K562 (cell line): ENCODE measurements around the gene DACT1. TPM values are rescaled to one million over a fixed set of nuclear protein-coding genes. Genes with fewer than 3 reads are reported as not detected.

ENCODE experiments used
- ATAC-seq: fragments of 200-7000 bp; cut with Tn5 transposase; 3 replicates; pipeline ENCODE4 v1.9.1; 2020; ENCODE audit warnings: moderate library complexity
- BruUV-seq: library from RNA; stranded (reverse); fragments of 400-500 nt; replicated peaks from 2 replicates; lab custom pipeline; 2021; lab: Mats Ljungman, UMichigan
- CTCF ChIA-PET: fragments of 300-600 bp; formaldehyde crosslinking; extraction: SDS; loops from one replicate; lab custom pipeline; 2021; ENCODE audit warnings: low intra/inter-chr PET ratio; lab: Yijun Ruan, JAX
- POLR2A ChIA-PET: fragments of 300-600, 350-650 bp; sonication (Branson Sonifier 250); formaldehyde crosslinking; extraction: SDS; loops from one replicate; lab custom pipeline; 2021; ENCODE audit warnings: antibody characterized with exemption, inconsistent platforms; lab: Yijun Ruan, JAX
- DNase-seq, 4 experiments: peaks; one replicate each; pipeline versions ENCODE4 v3.0.0 to v3.0.0-alpha.2; 2011 to 2018; ENCODE audit warnings: low spot score in 3 of 4, mixed read lengths in 3 of 4; ENCODE audit errors: extremely low read depth in 1 of 4
- FAIRE-seq: peaks from 2 replicates; lab custom pipeline; 2011; peaks lifted over from hg19 to GRCh38; lab: Jason Lieb, UNC
- H2AFZ ChIP-seq: 2 replicates; pipeline ENCODE4 v1.6.0; 2011; ENCODE audit warnings: low read depth, low read length, control low read depth, inconsistent platforms
- H3K27ac ChIP-seq: fragments of 200-600 bp; 3 replicates; pipeline ENCODE4 v1.8.0; 2011; ENCODE audit warnings: low read depth, mild to moderate bottlenecking, control low read depth, inconsistent platforms, low read length, moderate library complexity, mixed read lengths; ENCODE audit errors: extremely low read depth
- H3K27me3 ChIP-seq, 2 experiments: fragments of 300-600 bp in 1 of 2; 2 replicates in 1 of 2; 3 replicates in 1 of 2; pipeline versions ENCODE4 v1.6.0 to v1.8.0; 2011; ENCODE audit warnings: inconsistent platforms in 2 of 2, low read length in 2 of 2, mild to moderate bottlenecking in 1 of 2, mixed read lengths in 1 of 2, moderate library complexity in 1 of 2; ENCODE audit not compliant: control insufficient read depth in 2 of 2, insufficient read depth in 2 of 2
- H3K36me3 ChIP-seq: fragments of 300-600 bp; 3 replicates; pipeline ENCODE4 v1.8.0; 2011; ENCODE audit warnings: mild to moderate bottlenecking, low read length, inconsistent platforms; ENCODE audit not compliant: control insufficient read depth, insufficient read depth
- H3K4me1 ChIP-seq, 2 experiments: fragments of 200-600 bp in 1 of 2; replicated peaks in 1 of 2; 2 replicates in 1 of 2; 3 replicates in 1 of 2; pipeline versions ENCODE4 v1.5.1 to v1.8.0; 2011; ENCODE audit warnings: inconsistent platforms in 2 of 2, low read length in 2 of 2, mild to moderate bottlenecking in 1 of 2, mixed read lengths in 1 of 2, moderate library complexity in 1 of 2; ENCODE audit not compliant: control insufficient read depth in 2 of 2, insufficient read depth in 2 of 2
- H3K4me2 ChIP-seq: 2 replicates; pipeline ENCODE4 v1.6.1; 2011; ENCODE audit warnings: low read length, control low read depth, inconsistent platforms, mixed read lengths; ENCODE audit not compliant: insufficient read depth
- H3K4me3 ChIP-seq: fragments of 200-600 bp; sonication (generic), shearing (Covaris generic); 2 replicates; pipeline ENCODE4 v1.5.1; 2016; ENCODE audit warnings: control low read depth, inconsistent platforms
- H3K79me2 ChIP-seq: fragments of 200-600 bp; 3 replicates; pipeline ENCODE4 v1.8.0; 2011; ENCODE audit warnings: low read length, inconsistent platforms; ENCODE audit not compliant: control insufficient read depth, insufficient read depth
- H3K9ac ChIP-seq, 2 experiments: 2 replicates each; pipeline versions ENCODE4 v1.6.0 to v1.6.1; 2011; ENCODE audit warnings: low read depth in 2 of 2, low read length in 2 of 2, control low read depth in 1 of 2, inconsistent platforms in 1 of 2, mild to moderate bottlenecking in 1 of 2, mixed read lengths in 1 of 2; ENCODE audit not compliant: insufficient read depth in 1 of 2
- H3K9me1 ChIP-seq: one replicate; pipeline ENCODE4 v1.6.0; 2011; ENCODE audit warnings: inconsistent platforms, mild to moderate bottlenecking, low read length, moderate library complexity; ENCODE audit not compliant: control insufficient read depth, insufficient read depth
- H3K9me3 ChIP-seq: replicated peaks from 2 replicates; pipeline ENCODE4 v1.5.1; 2011; ENCODE audit warnings: low read depth, low read length, inconsistent platforms; ENCODE audit not compliant: control insufficient read depth, insufficient read depth
- H4K20me1 ChIP-seq: replicated peaks from 2 replicates; pipeline ENCODE4 v1.6.1; 2011; ENCODE audit warnings: low read length, inconsistent platforms, mixed read lengths; ENCODE audit not compliant: control insufficient read depth, insufficient read depth
- CCAR2 ChIP-seq: fragments of 200-400 bp; formaldehyde crosslinking; IDR thresholded peaks from 2 replicates; pipeline ENCODE4 v1.6.1; 2017; ENCODE audit warnings: mild to moderate bottlenecking, low read depth, low read length
- CHD2 ChIP-seq: IDR thresholded peaks from 2 replicates; pipeline ENCODE4 v1.6.1; 2011; ENCODE audit warnings: low read depth, low read length
- ELK3 ChIP-seq: fragments of 450-650 bp; formaldehyde crosslinking; IDR thresholded peaks from 2 replicates; pipeline ENCODE4 v1.4.0; 2020; ENCODE audit warnings: mild to moderate bottlenecking
- HOMEZ ChIP-seq: fragments of 250-450 bp; sonication (Bioruptor Pico); IDR thresholded peaks from 2 replicates; pipeline ENCODE4 v1.4.0; 2020; ENCODE audit warnings: mild to moderate bottlenecking, moderate library complexity
- TCF7L2 ChIP-seq: fragments of 150-350 bp; IDR thresholded peaks from 2 replicates; pipeline ENCODE4 v1.6.1; 2016; ENCODE audit warnings: low read depth, mild to moderate bottlenecking, low read length, moderate library complexity
- WGBS: fragments of 100-300 bp; shearing (Covaris generic); methylation state at CpG from one replicate; pipeline ENCODE4 v1.1.6; 2016; ENCODE audit warnings: low coverage, mixed read lengths; ENCODE audit not compliant: insufficient coverage; ENCODE audit errors: missing lambda C conversion rate; 5-methylcytosine and 5-hydroxymethylcytosine counted together
- in situ Hi-C: fragments of 300-500 bp; cut with MboI; formaldehyde crosslinking; loops from 4 replicates; pipeline ENCODE4 v1.15.0; 2018; ENCODE audit warnings: inconsistent platforms, mixed read lengths
- intact Hi-C: fragments of 100-400 bp; cut with micrococcal nuclease; formaldehyde crosslinking; loops from 2 replicates; pipeline ENCODE4 v1.14.2; 2022
- polyA plus RNA-seq, 8 experiments: library from polyadenylated mRNA; depleted of rRNA in 4 of 8; stranded (reverse) in 5 of 8; unstranded in 3 of 8; fragments of >200 nt; fragmentation: Nextera tagmentation in 2 of 8; fragmentation: Illumina TruSeq in 1 of 8; extraction: Ambion mirVana in 2 of 8; extraction: Trizol in 1 of 8; gene quantifications; 2 replicates each; pipeline versions ENCODE4 v1.2.1 to v1.2.3, GENCODE V29; 2011 to 2014; ENCODE audit warnings: inconsistent platforms in 1 of 8, missing spikeins in 1 of 8
- total RNA-seq, 7 experiments: library from RNA; depleted of rRNA in 6 of 7; stranded (reverse); fragments of >200 nt in 6 of 7; fragmentation: Illumina TruSeq in 2 of 7; extraction: Trizol in 2 of 7; gene quantifications; 2 replicates each; pipeline versions ENCODE4 v1.2.1 to v1.2.3, GENCODE V29; 2011 to 2021; ENCODE audit warnings: low replicate concordance in 1 of 7

The DACT1 gene
- total and polyA plus RNA-seq, 9 of the 15 experiments (the other 6 are each of a cell fraction or from before 2014, with no cell fraction given), result 0.07 to 0.30 (median 0.13) TPM

GRCh38 chr14:58660407-58660806, 22.6 kb downstream of the DACT1 start:
- FAIRE-seq, result no peak
- no peak for TF ChIP-seq HOMEZ (CRISPR knock-in tag)
- no peak for TF ChIP-seq TCF7L2
- TF ChIP-seq ELK3 (CRISPR knock-in tag), result no peak
- TF ChIP-seq CCAR2, result no peak
- no peak for TF ChIP-seq CHD2
- no peaks in the 10 kb centered on the region for H3K79me2 ChIP-seq
- H2AFZ ChIP-seq, result no peak overlapping the region
- BruUV-seq, result no TSS peak
- H3K4me2 ChIP-seq, result no peak overlapping the region
- no peaks in the 10 kb centered on the region for H3K9me1 ChIP-seq
- no peak overlapping the region for H3K4me3 ChIP-seq
- no peak overlapping the region for H3K9ac ChIP-seq
- H3K27me3 ChIP-seq, result no peaks in the 10 kb centered on the region
- in situ Hi-C loops (no loop called here), intact Hi-C loops (no loop called here)
- no peaks in the 10 kb centered on the region for H3K36me3 ChIP-seq
- no peaks in the 10 kb centered on the region for H3K9me3 ChIP-seq
- ATAC-seq, result no peak
- no peaks in the 10 kb centered on the region for H4K20me1 ChIP-seq
- CTCF ChIA-PET, result no interaction called here
- no peak for DNase-seq
- no peaks in the 10 kb centered on the region for H3K4me1 ChIP-seq
- WGBS, result 0% methylated on average over 3 of the region's 3 CpGs
- POLR2A ChIA-PET, result no interaction called here
- no peak overlapping the region for H3K27ac ChIP-seq
